SK-N-SH treated with all-trans-retinoic acid at 6 μM for 48 hours (cell line): Measurements from ENCODE around the gene LEP.

Experiments
- CREB5 ChIP-seq: fragments of 250-450 bp; sonication (Bioruptor Pico); IDR thresholded peaks from 2 replicates; pipeline ENCODE4 v1.5.1; 2020; ENCODE audit warnings: low read depth, mild to moderate bottlenecking, moderate library complexity
- ESRRG ChIP-seq: fragments of 250-450 bp; sonication (Bioruptor Pico); IDR thresholded peaks from 2 replicates; pipeline ENCODE4 v1.6.1; 2021; ENCODE audit warnings: mild to moderate bottlenecking
- GLIS3 ChIP-seq: fragments of 250-450 bp; sonication (Bioruptor Pico); IDR thresholded peaks from 2 replicates; pipeline ENCODE4 v1.5.0; 2020; ENCODE audit warnings: mild to moderate bottlenecking, moderate library complexity
- OSR1 ChIP-seq: fragments of 250-450 bp; sonication (Bioruptor Pico); IDR thresholded peaks from 2 replicates; pipeline ENCODE4 v1.8.0; 2022; ENCODE audit warnings: moderate library complexity, mild to moderate bottlenecking, inconsistent platforms
- PATZ1 ChIP-seq: fragments of 250-450 bp; sonication (Bioruptor Pico); IDR thresholded peaks from 2 replicates; pipeline ENCODE4 v1.8.0; 2020; ENCODE audit warnings: mild to moderate bottlenecking, moderate library complexity, borderline replicate concordance
- RARB ChIP-seq: fragments of 250-450 bp; sonication (Bioruptor Pico); IDR thresholded peaks from 2 replicates; pipeline ENCODE4 v1.8.0; 2021; ENCODE audit warnings: mild to moderate bottlenecking, moderate library complexity
- SNAI2 ChIP-seq: fragments of 250-450 bp; sonication (Bioruptor Pico); IDR thresholded peaks from 2 replicates; pipeline ENCODE4 v1.5.0; 2020; ENCODE audit warnings: mild to moderate bottlenecking, moderate library complexity
- TCF4 ChIP-seq: fragments of 250-450 bp; sonication (Bioruptor Pico); IDR thresholded peaks from 2 replicates; pipeline ENCODE4 v1.8.0; 2021; ENCODE audit warnings: mild to moderate bottlenecking, moderate library complexity, borderline replicate concordance
- ZNF565 ChIP-seq: fragments of 450-650 bp; formaldehyde crosslinking; conservative IDR thresholded peaks from 2 replicates; pipeline ENCODE4 v1.5.0; 2020; ENCODE audit warnings: low read depth, mild to moderate bottlenecking, moderate library complexity
- ZNF8 ChIP-seq: fragments of 450-650 bp; formaldehyde crosslinking; IDR thresholded peaks from 2 replicates; pipeline ENCODE4 v1.5.0; 2020; ENCODE audit warnings: mild to moderate bottlenecking, moderate library complexity
- TF ChIP-seq, protein P1 (sequence below): fragments of 250-450 bp; sonication (Bioruptor Pico); IDR thresholded peaks from 2 replicates; pipeline ENCODE4 v1.5.1; 2021; ENCODE audit warnings: mild to moderate bottlenecking, moderate library complexity
- TF ChIP-seq, protein P2 (sequence below): fragments of 250-450 bp; sonication (Bioruptor Pico); IDR thresholded peaks from 2 replicates; pipeline ENCODE4 v1.5.0; 2020; ENCODE audit warnings: mild to moderate bottlenecking, moderate library complexity

DNA sequence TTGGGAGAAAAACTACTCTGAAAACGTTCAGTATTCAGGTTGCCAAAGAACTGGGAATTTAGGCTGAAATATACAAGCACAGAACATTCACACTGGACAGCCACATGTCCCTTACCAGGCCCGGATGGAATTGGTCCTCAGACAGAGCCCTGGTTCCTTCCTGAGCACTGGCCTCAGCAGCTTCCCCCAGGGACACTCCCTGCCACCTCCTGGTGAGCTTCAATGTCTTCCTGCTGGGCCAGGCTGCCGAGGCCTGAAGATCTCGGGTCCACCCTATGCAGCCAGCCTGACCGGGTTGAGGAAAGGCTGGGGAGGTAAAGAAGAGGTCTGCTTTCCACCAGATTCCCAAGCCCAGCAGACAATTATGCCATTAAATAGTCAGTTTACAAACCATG is 24.8 kb downstream of the LEP start:
- TF ChIP-seq ZNF565 (no peak), SNAI2 (CRISPR knock-in tag) (no peak), CREB5 (no peak), PATZ1 (CRISPR knock-in tag) (no peak), TCF4 (no peak), OSR1 (CRISPR knock-in tag) (no peak), GLIS3 (CRISPR knock-in tag) (no peak), ESRRG (CRISPR knock-in tag) (no peak), RARB (CRISPR knock-in tag) (no peak), ZNF8 (CRISPR knock-in tag) (no peak)
- TF ChIP-seq, protein P1, sequence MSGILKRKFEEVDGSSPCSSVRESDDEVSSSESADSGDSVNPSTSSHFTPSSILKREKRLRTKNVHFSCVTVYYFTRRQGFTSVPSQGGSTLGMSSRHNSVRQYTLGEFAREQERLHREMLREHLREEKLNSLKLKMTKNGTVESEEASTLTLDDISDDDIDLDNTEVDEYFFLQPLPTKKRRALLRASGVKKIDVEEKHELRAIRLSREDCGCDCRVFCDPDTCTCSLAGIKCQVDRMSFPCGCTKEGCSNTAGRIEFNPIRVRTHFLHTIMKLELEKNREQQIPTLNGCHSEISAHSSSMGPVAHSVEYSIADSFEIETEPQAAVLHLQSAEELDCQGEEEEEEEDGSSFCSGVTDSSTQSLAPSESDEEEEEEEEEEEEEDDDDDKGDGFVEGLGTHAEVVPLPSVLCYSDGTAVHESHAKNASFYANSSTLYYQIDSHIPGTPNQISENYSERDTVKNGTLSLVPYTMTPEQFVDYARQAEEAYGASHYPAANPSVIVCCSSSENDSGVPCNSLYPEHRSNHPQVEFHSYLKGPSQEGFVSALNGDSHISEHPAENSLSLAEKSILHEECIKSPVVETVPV (CRISPR knock-in tag): no peak
- TF ChIP-seq, protein P2, sequence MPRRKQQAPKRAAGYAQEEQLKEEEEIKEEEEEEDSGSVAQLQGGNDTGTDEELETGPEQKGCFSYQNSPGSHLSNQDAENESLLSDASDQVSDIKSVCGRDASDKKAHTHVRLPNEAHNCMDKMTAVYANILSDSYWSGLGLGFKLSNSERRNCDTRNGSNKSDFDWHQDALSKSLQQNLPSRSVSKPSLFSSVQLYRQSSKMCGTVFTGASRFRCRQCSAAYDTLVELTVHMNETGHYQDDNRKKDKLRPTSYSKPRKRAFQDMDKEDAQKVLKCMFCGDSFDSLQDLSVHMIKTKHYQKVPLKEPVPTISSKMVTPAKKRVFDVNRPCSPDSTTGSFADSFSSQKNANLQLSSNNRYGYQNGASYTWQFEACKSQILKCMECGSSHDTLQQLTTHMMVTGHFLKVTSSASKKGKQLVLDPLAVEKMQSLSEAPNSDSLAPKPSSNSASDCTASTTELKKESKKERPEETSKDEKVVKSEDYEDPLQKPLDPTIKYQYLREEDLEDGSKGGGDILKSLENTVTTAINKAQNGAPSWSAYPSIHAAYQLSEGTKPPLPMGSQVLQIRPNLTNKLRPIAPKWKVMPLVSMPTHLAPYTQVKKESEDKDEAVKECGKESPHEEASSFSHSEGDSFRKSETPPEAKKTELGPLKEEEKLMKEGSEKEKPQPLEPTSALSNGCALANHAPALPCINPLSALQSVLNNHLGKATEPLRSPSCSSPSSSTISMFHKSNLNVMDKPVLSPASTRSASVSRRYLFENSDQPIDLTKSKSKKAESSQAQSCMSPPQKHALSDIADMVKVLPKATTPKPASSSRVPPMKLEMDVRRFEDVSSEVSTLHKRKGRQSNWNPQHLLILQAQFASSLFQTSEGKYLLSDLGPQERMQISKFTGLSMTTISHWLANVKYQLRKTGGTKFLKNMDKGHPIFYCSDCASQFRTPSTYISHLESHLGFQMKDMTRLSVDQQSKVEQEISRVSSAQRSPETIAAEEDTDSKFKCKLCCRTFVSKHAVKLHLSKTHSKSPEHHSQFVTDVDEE (CRISPR knock-in tag): no peak
